ENCODE measurements around the gene NIPA2. TPM values are rescaled to one million over a fixed set of nuclear protein-coding genes. Genes with fewer than 3 reads are reported as not detected.
A peak's percentile ranks its signal among the peaks of the same experiment; 100 is the strongest.
"Not testable (repeated sequence)": the region's sequence is repeated elsewhere in the genome, so short reads cannot be mapped to it uniquely, and the experiment has no call there.

NIPA2 gene
- 10 to 100 TPM; 54.9 to 68.5 (median 59.1) TPM for polyA plus RNA-seq (ENCODE audit: insufficient read length in 4 of 4)

DNA sequence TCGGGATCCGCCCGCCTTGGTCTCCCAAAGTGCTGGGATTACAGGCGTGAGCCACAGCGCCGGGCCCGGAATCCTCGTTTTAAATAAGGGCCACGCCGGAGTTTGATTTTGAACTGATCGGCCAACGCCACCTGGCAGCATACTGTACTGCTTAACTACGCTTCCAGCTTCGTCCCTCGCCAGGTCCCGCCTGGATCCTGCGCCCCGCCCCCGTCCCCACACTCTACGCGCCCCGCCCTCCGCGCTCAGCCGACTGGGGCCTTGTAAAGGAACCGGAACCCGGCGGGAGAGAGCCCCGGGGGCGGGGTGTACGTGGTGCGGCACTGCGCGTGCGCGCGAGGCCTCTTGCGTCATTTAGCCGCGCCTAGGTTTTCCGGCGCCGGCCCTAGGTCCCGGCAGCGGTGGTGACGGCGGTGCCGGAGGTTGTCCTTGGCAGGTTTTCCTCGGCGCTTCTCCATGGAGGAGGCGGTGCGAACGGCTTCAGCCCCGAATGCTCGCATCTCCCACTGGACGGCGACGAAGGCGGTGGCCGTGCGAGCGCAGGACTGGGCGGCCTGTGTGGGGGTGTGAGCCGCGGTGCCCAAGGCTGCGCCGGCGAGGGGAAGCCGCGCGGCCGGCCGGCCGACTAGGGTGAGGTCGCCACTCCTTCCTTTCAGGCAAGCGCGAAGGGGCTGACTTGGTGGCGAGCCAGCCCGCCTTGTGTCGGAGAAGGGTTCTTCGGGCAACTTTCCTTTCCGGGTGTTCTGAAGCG, at the start of gene NIPA2:
Gene NIPA2, plus strand, starts transcription at position 375 of the 751 bp plus-strand sequence. CDS start 13,066 bp downstream, outside the sequence.
- DNase-seq (ENCODE audit: low read depth in 4 of 4, low spot score in 3 of 4): peak; percentile 94 to 97 (median 94)

DNA sequence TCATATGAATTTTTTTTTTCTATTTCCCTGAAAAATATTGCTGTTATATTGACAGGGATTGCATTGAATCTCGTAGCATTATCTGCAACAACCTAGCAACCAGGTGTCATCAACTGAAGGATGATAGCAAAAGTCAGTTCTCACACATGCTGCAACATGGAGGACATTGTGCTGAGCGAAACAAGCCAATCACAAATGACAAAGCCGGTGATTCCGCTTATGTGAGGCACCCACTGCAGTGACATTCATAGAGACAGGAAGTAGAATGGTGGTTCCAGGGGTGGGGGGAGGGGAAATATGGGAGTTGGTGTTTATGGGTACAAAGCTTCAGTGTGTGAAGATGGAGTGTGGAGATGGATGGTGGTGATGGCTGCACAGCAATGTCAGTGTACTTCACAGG, 44.4 kb upstream of the NIPA2 start:
- DNase-seq (ENCODE audit: low read depth in 4 of 4, low spot score in 3 of 4): no peak

DNA sequence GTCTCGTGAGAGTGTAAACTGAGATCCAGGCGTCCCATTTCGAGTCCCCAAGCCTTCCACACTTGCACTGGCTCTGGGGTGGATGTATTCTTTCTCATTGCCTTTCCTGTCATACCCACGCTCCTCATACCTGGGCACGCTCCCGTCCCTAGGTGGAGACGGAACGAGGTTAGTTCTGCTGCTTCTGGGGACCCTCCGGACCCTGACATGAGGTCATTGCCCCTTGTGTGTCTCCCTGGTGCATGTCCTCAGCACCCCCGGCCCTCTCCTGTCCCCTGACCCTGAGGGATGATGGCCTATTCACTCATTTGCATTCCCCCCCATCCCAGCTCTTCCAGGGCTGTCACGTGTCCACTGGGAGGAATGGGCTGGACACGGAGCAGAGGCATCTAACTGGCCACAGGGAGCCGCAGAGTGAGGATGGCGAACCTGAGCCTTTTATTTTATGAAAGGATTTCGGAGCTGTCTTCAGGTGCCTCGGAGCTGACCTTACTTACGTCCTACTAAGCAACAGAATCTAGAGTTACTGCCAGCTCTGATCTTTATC, 43.8 kb upstream of the NIPA2 start:
- DNase-seq (ENCODE audit: low read depth in 4 of 4, low spot score in 3 of 4): no peak

DNA sequence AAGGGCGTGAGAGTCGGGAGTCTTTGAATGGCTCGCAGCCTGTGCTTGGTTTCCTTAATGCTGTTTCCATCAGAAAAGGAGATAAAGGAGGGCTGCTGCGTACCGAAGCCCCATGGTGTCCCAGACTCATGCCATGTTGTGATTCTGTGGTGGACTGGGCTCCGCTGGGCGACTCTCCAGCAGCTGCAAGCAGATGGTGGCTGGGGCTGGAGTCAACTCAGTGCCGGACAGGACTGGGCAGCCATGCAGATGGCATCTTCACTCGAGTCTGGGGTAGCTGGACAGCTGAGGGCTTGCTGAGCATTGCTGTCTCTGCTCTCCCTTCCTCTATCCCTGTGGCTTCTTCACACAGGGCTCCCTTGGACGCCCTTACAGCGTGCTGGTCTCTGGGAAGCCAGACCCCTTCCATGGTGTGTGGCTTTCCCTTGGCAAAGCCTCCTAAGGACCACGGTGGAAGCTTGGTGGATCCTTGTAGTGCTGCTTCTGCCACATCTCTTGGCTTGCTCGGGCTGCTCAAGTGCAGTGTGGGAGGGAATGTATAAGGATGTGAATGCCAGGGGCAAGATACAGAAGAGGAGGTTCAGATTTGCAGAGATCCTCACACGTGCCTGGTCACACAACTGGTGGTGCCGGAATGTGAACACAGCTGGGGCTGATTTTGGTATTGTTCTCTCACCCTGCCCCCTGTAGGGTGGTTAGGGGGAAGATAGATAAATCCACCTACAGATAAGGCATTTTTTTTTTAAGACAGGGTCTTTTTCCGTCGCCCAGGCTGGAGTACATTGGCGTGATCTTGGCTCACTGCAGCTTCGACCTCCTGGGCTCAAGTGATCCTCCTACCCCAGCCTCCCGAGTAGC, 43.0 kb upstream of the NIPA2 start:
- no peak for DNase-seq (ENCODE audit: low read depth in 4 of 4, low spot score in 3 of 4)

DNA sequence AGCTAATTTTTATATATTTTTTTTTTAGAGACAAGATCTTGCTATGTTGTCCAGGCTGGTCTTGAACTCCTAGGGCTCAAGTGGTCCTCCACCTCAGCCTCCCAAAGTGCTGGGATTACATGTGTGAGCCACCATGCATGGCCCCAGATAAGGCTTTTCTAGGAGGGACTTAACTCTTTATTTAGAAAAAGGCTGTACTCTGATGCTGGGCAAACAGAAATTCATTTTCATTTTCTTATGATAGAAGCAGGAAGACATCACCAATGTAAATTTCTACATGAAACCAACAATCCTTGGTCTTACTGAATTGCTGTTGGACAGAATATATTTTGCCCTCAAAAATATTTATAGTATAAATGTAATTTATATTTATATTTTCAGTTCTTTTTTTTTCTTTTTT, 42.4 kb upstream of the NIPA2 start:
- no peak for DNase-seq (ENCODE audit: low read depth in 4 of 4, low spot score in 3 of 4)

DNA sequence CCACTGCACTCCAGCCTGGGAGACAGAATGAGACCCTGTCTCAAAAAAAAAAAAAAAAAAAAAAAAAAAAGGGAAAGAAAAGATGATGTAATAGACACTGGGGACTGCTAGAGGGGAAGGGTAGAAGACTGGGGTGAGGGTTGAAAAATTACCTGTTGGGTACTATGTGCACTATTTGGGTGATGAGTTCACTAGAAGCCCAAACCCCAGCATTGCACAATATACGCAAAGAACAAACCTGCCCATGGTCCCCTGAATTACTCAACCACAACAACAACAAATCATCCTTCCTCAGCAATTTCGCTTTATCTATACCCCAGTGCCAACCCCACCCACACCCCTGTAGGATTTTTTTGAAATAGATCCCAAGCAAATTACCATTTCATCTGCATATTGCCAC, 38.6 kb upstream of the NIPA2 start:
- no peak for DNase-seq (ENCODE audit: low read depth in 4 of 4, low spot score in 3 of 4)

DNA sequence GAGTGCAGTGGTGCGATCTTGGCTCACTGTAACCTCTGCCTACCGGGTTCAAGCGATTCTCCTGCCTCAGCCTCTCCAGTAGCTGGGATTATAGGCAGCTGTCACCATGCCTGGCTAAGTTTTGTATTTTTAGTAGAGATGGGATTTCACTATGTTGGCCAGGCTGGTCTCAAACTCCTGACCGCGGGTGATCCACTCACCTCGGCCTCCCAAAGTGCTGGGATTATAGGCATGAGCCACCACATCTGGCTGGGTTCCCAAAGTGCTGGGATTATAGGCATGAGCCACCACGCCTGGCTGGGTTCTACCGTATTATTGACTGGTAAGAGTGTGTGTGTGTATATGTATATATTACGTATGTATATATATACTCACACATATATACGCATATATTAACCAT, 35.5 kb upstream of the NIPA2 start:
- DNase-seq (ENCODE audit: low read depth in 4 of 4, low spot score in 3 of 4): not testable (repeated sequence)

DNA sequence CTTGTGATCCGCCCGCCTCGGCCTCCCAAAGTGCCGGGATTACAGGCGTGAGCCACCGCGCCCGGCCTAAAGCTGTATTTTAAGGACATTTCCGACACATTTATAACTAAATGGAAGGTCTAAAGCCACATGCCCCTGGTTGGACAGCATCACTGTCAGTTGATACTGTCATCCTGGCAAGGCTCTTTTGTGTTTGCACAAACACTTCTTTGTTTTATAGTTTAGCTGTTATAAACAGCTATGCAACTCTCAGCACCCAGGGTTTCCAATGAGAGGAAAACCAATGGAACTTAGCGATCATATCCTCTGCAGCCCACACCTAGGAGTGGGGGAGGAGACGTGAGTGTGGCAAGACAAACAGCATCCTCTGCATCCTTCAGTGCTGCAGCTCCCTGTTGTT, 32.3 kb upstream of the NIPA2 start:
- no peak for DNase-seq (ENCODE audit: low read depth in 4 of 4, low spot score in 3 of 4)

DNA sequence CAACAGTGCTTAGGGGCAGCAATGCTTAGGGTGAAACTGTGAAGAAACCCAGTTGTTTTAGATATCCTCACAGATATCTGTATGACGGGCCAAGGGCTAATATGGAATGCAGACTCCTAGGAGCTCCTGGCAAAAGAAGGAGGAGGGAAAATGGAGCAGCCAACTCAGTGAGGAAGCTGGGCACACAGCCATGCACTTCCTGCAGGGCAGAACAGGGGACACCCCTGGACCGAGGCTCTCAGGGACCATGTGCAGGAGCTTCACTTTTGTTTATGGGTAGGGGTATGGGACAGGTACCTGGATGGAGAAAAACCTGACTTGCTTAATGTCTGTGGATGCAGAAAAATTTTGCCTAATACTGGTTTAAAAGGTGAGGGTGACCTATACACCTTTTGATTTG, 31.8 kb upstream of the NIPA2 start:
- DNase-seq (ENCODE audit: low read depth in 4 of 4, low spot score in 3 of 4): no peak

DNA sequence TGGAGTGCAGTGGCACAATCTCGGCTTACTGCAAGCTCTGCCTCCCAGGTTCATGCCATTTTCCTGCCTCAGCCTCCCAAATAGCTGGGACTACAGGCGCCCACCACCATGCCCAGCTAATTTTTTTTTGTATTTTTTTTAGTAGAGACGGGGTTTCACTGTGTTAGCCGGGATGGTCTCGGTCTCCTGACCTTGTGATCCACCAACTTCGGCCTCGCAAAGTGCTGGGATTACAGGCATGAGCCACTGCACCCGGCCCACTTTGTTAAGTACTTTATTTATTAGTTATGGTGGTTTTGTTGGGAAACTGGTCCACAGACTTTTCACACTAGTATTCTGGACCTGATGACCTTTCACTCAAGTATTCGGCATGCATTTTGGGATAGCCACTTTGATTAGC, 30.6 kb upstream of the NIPA2 start:
- DNase-seq (ENCODE audit: low read depth in 4 of 4, low spot score in 3 of 4): not testable (repeated sequence)

DNA sequence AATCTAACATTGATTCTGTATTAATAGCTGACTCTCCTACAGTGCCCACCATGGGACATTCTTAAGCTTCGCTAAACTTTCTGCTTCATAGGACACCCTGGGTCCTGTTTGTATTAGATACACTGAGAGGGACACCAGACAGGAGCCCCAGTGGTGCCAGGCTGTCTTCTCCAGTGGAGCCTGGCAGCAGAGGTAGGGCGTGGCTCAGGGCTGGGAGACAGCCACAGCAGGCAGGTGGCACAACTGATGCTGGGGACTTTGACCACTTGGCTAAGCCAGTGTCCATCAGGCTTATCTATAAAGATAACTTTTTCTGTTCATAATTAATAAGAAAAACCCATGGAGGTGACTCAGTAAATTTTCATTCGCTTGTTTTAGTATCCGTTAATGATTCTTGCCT, 30.2 kb upstream of the NIPA2 start:
- no peak for DNase-seq (ENCODE audit: low read depth in 4 of 4, low spot score in 3 of 4)

DNA sequence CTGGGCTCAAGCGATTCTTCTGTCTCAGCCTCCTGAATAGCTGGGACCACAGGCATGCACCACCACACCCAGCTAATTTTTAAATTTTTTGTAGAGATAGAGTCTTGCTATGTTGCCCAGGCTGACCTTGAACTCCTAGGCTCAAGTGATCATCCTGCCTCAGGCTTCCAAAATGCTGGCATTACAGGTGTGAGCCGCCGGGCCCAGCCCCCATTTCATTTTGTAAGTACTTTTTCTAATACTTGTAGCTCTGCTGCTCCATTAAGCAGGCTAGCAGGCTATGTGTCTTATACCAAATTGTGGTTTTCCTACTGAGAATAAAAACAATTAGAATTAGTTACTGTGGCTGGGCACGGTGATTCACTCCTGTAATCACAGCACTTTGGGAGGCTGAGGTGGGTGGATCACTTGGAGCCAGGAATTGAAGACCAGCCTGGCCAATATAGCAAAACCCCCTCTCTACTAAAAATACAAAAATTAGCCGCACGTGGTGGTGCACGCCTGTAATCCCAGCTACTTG, 29.6 kb upstream of the NIPA2 start:
- DNase-seq (ENCODE audit: low read depth in 4 of 4, low spot score in 3 of 4): no peak

DNA sequence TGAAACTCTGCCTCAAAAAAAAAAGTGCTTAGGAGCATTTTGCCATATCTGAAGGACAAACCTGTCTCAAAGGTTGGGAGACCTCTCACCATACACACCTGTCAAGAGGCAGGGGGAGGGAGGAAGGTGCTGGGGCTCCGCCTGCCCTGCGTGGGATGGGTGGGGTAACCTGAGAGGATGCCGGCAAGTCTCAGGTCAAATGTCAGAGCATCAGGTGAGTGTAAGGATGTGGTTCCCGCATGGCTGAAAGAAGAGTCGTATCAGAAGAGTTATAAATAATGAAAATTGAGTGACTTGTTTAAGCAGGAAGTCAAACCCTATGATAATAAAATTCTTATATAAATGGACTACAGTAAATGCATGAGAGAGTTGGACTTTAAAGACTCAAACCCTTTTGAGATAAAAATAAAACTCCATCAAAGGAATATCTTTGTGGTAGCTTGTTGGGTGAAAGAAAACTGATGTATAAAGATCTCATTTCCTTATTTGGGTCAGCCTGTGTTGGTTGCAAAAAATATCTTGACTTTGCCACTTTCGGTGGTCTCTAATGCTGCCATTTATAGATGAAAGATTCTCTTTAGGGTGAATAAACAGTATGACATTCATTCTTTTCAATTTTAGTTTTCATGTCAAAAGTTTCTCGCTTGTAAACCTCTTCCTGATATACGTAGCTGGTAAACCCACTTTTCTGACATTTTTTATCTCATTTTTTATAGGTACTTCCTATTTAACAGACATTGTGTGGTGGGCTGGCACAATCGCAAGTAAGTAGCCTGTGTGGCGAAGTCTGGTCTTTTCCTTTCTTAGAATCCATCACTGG, 28.2 kb upstream of the NIPA2 start:
- no peak for DNase-seq (ENCODE audit: low read depth in 4 of 4, low spot score in 3 of 4)

DNA sequence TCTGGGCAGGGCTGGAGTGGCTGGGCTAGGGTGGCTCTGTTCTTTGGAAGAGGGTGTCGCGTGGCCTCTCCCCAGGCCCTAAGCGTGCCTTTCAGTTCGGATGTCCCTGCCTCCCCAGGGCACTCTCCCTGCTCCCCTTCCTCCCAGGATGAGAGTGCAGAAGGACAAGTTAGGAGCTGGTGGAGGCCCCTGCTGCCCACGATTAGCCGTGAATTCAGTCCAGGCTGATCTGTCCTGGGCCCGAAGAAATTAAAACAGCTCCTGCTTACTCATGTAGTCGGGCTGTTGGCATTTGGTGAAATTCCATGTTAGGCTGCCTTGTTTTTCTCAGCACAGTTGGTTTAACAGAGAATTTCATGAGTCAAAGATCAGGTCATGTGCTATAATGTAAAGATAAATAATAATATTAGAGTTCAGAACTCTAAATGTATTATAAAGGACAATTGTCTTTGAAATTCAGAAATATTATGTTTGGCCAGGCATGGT, 27.6 kb upstream of the NIPA2 start:
- DNase-seq (ENCODE audit: low read depth in 4 of 4, low spot score in 3 of 4): no peak

DNA sequence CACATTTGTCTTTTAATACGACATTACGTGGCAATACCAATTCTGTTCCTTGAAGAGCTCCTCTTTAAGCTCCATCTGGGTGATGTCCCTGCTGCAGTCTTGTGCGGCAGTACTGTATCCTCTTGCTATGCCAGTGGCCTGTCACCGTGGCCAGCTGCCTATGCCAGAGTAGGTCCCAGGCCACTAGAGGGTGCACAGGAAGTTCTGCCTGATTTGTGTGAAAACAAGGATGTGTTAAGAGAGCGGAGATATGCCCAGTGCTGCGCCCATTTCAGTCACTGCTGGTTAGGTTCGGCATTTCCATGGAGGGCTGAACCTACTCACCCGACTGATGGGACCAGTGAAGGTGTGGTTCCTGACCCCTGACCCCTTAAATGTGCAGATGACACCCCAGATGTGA, 26.8 kb upstream of the NIPA2 start:
- DNase-seq (ENCODE audit: low read depth in 4 of 4, low spot score in 3 of 4): no peak

DNA sequence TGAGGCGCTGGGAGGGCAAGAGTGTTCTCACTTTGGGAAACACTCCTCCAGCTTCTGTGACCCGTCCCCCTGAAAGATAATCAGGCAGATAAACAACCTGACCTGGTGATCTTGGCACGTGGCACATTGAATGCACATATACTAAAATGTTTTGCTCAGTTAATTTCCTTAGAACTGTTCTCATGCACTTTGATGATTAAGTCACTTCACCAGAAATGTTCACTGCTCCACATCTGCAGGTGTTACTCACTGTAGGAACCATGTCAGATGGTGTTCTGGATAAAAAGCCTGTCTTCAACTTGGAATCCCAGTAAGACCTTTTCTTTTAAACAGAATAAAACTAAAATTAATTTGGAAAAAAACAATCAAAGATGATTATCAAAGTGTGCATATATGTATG, 24.6 kb upstream of the NIPA2 start:
- DNase-seq (ENCODE audit: low read depth in 4 of 4, low spot score in 3 of 4): no peak

DNA sequence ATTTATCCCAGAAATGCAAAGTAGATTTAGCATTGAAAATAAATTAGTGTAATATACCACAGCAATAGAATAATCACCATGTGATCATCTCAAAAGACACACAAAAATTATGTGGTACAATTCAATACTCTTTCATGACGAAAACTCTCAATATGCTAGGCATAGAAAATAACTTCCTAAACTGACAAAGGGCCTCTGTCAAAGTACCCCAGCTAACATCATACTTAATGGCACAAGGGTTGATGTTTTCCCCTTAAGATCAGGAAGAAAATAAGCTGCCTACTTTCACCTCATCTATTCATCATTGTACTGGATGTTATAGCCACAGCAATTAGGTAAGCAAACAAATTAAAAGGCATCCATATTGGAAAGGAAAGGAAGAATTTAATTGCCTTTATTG, 22.7 kb upstream of the NIPA2 start:
- no peak for DNase-seq (ENCODE audit: low read depth in 4 of 4, low spot score in 3 of 4)

DNA sequence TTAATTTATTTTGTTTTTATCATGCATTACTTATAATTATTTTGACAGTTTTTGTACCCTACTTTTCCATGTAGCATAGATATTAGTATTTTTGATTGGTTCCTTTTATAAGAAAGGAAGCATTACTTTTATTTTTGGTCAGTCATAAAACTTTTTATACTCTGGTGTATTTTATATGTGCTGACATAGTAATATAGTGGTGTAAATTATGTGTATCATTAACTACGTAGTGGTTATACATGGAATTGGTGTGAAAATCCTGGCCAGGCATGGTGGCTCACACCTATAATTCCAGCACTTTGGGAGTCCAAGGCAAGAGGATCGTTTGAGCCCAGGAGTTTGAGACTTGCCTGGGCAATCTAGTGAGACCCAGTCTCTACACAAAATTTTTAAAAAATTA, 18.8 kb upstream of the NIPA2 start:
- no peak for DNase-seq (ENCODE audit: low read depth in 4 of 4, low spot score in 3 of 4)

DNA sequence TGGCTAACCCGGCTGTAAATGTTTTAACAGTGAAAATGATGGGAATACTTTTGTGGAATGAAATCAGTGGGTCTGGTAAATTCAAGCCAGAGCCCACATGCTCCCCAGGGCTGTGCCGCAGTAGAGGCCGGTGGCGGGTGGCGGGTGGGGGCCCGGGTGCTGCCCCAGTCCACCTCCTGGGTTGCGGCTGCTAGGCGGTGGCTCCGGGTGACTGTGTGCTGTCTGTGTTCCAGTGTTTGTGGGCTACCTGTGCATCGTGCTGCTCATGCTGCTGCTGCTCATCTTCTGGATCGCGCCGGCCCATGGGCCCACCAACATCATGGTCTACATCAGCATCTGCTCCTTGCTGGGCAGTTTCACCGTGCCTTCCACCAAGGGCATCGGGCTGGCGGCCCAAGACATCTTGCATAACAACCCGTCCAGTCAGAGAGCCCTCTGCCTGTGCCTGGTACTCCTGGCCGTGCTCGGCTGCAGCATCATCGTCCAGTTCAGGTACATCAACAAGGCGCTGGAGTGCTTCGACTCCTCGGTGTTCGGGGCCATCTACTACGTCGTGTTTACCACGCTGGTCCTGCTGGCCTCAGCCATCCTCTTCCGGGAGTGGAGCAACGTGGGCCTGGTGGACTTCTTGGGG, 14.9 kb upstream of the NIPA2 start:
- DNase-seq (ENCODE audit: low read depth in 4 of 4, low spot score in 3 of 4): no peak

DNA sequence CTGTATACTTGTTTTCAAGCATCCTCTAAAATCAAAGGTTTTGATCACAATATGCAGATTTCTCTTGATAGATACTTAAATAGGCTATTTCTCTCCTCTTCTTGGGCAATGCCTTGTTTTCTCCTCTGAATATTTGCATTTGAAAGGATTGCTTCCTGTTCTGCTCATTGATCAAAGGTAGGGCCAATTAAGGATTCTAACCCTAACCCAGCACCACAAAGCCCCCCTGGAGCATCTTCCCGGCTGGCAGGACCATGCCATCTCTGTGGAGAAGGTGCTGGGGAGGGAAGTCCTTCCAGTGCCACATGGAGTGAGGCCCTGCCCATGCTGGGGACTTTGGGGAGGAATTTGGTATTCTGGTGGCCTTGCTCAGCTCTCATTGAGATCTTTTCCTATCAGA, 11.3 kb upstream of the NIPA2 start:
- DNase-seq (ENCODE audit: low read depth in 4 of 4, low spot score in 3 of 4): no peak

Data from left renal pelvis (tissue), 4 donors.